Activated CD4-positive, alpha-beta memory T cell treated with anti-CD3 and anti-CD28 coated beads, Interleukin-2, amount 10 ng/mL, durations not matched to agents 7 days and 5 days (primary cell): ENCODE results near the gene NUP205. TPM values are rescaled to one million over a fixed set of nuclear protein-coding genes. Genes with fewer than 3 reads are reported as not detected.

Experiments used
- CTCF ChIA-PET: fragments of 350-600 bp; sonication (Branson Sonifier 250); formaldehyde crosslinking; loops from one replicate; lab custom pipeline; 2021; ENCODE audit warnings: antibody characterized with exemption, inconsistent platforms; lab: Charles Lee
- POLR2A ChIA-PET: fragments of 350-600 bp; sonication (Branson Sonifier 250); formaldehyde crosslinking; loops from one replicate; lab custom pipeline; 2021; ENCODE audit warnings: antibody characterized with exemption; lab: Charles Lee
- DNase-seq: peaks from one replicate; pipeline ENCODE4 v3.0.0-alpha.2; 2020
- H3K27ac Mint-ChIP-seq: one replicate; pipeline ENCODE4 v1.8.0; 2021; ENCODE audit warnings: mild to moderate bottlenecking, mixed read lengths
- H3K27me3 Mint-ChIP-seq: one replicate; pipeline ENCODE4 v1.8.0; 2021; ENCODE audit warnings: mixed read lengths
- H3K36me3 Mint-ChIP-seq: one replicate; pipeline ENCODE4 v1.8.0; 2021; ENCODE audit warnings: low read depth, mixed read lengths
- H3K4me1 Mint-ChIP-seq: one replicate; pipeline ENCODE4 v1.8.0; 2021; ENCODE audit warnings: mixed read lengths
- H3K4me3 Mint-ChIP-seq: one replicate; pipeline ENCODE4 v1.8.0; 2021; ENCODE audit warnings: mild to moderate bottlenecking, mixed read lengths
- H3K9me3 Mint-ChIP-seq: one replicate; pipeline ENCODE4 v1.8.0; 2021; ENCODE audit warnings: mixed read lengths
- total RNA-seq, 2 experiments: library from RNA; stranded (reverse); gene quantifications; one replicate each; pipeline ENCODE4 v1.2.3, GENCODE V29; 2021

NUP205 gene
- total RNA-seq, 2 experiments from 2014 or later: 91.2 to 92.3 TPM

GRCh38 chr7:135553346-135553745 is 4.4 kb upstream of the NUP205 start:
- Mint-ChIP-seq H3K36me3 (no peaks in the 10 kb centered on the region), H3K27ac (no peak overlapping the region), H3K4me3 (no peak overlapping the region), H3K27me3 (peaks cover 7% of the 10 kb centered on the region), H3K4me1 (peaks cover 7% of the 10 kb centered on the region), H3K9me3 (no peaks in the 10 kb centered on the region)
- POLR2A ChIA-PET: no interaction called here
- no peak for DNase-seq
- CTCF ChIA-PET: interaction anchor here (1.3 kb wide), 1 partner anchor 278 kb away, joined by 3 read pairs; no protein-coding TSS in a partner anchor

- H3K9me3 Mint-ChIP-seq: no peaks in the 10 kb centered on the region
- no peak overlapping the region for H3K4me3 Mint-ChIP-seq
- peaks cover 27% of the 10 kb centered on the region for H3K4me1 Mint-ChIP-seq
- H3K27me3 Mint-ChIP-seq: peaks cover 7% of the 10 kb centered on the region
- ChIA-PET CTCF (interaction anchor here (1.2 to 2.0 kb wide), 4 partner anchors 12 to 284 kb away, joined by 3 to 6 read pairs (median 3); no protein-coding TSS in a partner anchor), POLR2A (interaction anchor here (0.6 to 2.1 kb wide), 8 partner anchors 9 to 388 kb away, joined by 3 to 8 read pairs (median 4); partner anchors contain the start of genes CNOT4, CYREN and STMP1)
- peak; percentile 73 for DNase-seq
- H3K27ac Mint-ChIP-seq: no peak overlapping the region
- peaks cover 19% of the 10 kb centered on the region for H3K36me3 Mint-ChIP-seq
These were observed 635 bp downstream of the NUP205 start for GRCh38 chr7:135558337-135558767.

- POLR2A ChIA-PET: interaction anchor here (0.6 to 2.1 kb wide), 8 partner anchors 8 to 388 kb away, joined by 3 to 8 read pairs (median 4); partner anchors contain the start of genes CNOT4, CYREN and STMP1
- Mint-ChIP-seq H3K9me3 (no peaks in the 10 kb centered on the region), H3K4me3 (no peak overlapping the region), H3K4me1 (peaks cover 28% of the 10 kb centered on the region), H3K27me3 (peaks cover 7% of the 10 kb centered on the region), H3K27ac (no peak overlapping the region), H3K36me3 (peaks cover 19% of the 10 kb centered on the region)
- CTCF ChIA-PET: interaction anchor here (1.2 to 2.0 kb wide), 3 partner anchors 18 to 285 kb away, joined by 3 to 6 read pairs (median 3); no protein-coding TSS in a partner anchor
- DNase-seq: no peak
These were observed 1.2 kb downstream of the NUP205 start for GRCh38 chr7:135558881-135559280.

- H3K36me3 Mint-ChIP-seq: peaks cover 24% of the 10 kb centered on the region
- H3K9me3 Mint-ChIP-seq: no peaks in the 10 kb centered on the region
- H3K27ac Mint-ChIP-seq: no peak overlapping the region
- no peak overlapping the region for H3K4me3 Mint-ChIP-seq
- POLR2A ChIA-PET: no interaction called here
- H3K27me3 Mint-ChIP-seq: peaks cover 3% of the 10 kb centered on the region
- CTCF ChIA-PET: no interaction called here
- no peak for DNase-seq
- peaks cover 27% of the 10 kb centered on the region for H3K4me1 Mint-ChIP-seq
These were observed 2.9 kb downstream of the NUP205 start for GRCh38 chr7:135560631-135561030.

GRCh38 chr7:135562720-135563119 is 5.0 kb downstream of the NUP205 start:
- Mint-ChIP-seq H3K36me3 (peaks cover 31% of the 10 kb centered on the region), H3K4me1 (peaks cover 22% of the 10 kb centered on the region), H3K9me3 (no peaks in the 10 kb centered on the region), H3K27me3 (no peaks in the 10 kb centered on the region), H3K27ac (no peak overlapping the region), H3K4me3 (no peak overlapping the region)
- POLR2A ChIA-PET: no interaction called here
- no peak for DNase-seq
- CTCF ChIA-PET: no interaction called here

- POLR2A ChIA-PET: interaction anchor here (0.6 kb wide), 1 partner anchor 91 kb away, joined by 3 read pairs; the partner anchor contains the start of gene STMP1
- CTCF ChIA-PET: interaction anchor here (0.7 to 1.2 kb wide), 2 partner anchors 12 to 73 kb away, joined by 3 to 4 read pairs; no protein-coding TSS in a partner anchor
- Mint-ChIP-seq H3K4me3 (no peak overlapping the region), H3K4me1 (peaks cover 26% of the 10 kb centered on the region), H3K9me3 (peaks cover 6% of the 10 kb centered on the region), H3K27me3 (no peaks in the 10 kb centered on the region), H3K27ac (no peak overlapping the region), H3K36me3 (peaks cover 44% of the 10 kb centered on the region)
- no peak for DNase-seq
These were observed 14.1 kb downstream of the NUP205 start for GRCh38 chr7:135571834-135572233.

GRCh38 chr7:135573541-135573940 is 15.8 kb downstream of the NUP205 start:
- peaks cover 60% of the 10 kb centered on the region for H3K36me3 Mint-ChIP-seq
- peaks cover 31% of the 10 kb centered on the region for H3K4me1 Mint-ChIP-seq
- H3K27ac Mint-ChIP-seq: no peak overlapping the region
- POLR2A ChIA-PET: interaction anchor here (0.8 kb wide), 2 partner anchors 8 to 15 kb away, joined by 3 read pairs; partner anchors contain the start of gene NUP205
- DNase-seq: no peak
- peaks cover 6% of the 10 kb centered on the region for H3K9me3 Mint-ChIP-seq
- no peaks in the 10 kb centered on the region for H3K27me3 Mint-ChIP-seq
- CTCF ChIA-PET: no interaction called here
- no peak overlapping the region for H3K4me3 Mint-ChIP-seq

- Mint-ChIP-seq H3K27me3 (no peaks in the 10 kb centered on the region), H3K4me1 (peaks cover 29% of the 10 kb centered on the region), H3K36me3 (peaks cover 64% of the 10 kb centered on the region), H3K4me3 (no peak overlapping the region), H3K27ac (peak overlapping the region; percentile 76), H3K9me3 (peaks cover 6% of the 10 kb centered on the region)
- peak; percentile 19 for DNase-seq
- ChIA-PET POLR2A (no interaction called here), CTCF (no interaction called here)
These were observed 17.6 kb downstream of the NUP205 start for GRCh38 chr7:135575296-135575695.

- ChIA-PET POLR2A (no interaction called here), CTCF (no interaction called here)
- Mint-ChIP-seq H3K4me3 (no peak overlapping the region), H3K9me3 (peaks cover 6% of the 10 kb centered on the region), H3K27ac (no peak overlapping the region), H3K4me1 (peaks cover 29% of the 10 kb centered on the region), H3K27me3 (no peaks in the 10 kb centered on the region), H3K36me3 (peaks cover 63% of the 10 kb centered on the region)
- no peak for DNase-seq
These were observed 20.9 kb downstream of the NUP205 start for GRCh38 chr7:135578569-135578968.

GRCh38 chr7:135584362-135585353 is 26.9 kb downstream of the NUP205 start:
- H3K9me3 Mint-ChIP-seq: no peaks in the 10 kb centered on the region
- no peak for DNase-seq
- H3K27me3 Mint-ChIP-seq: no peaks in the 10 kb centered on the region
- H3K27ac Mint-ChIP-seq: no peak overlapping the region
- ChIA-PET POLR2A (no interaction called here), CTCF (interaction anchor here (0.8 to 1.2 kb wide), 3 partner anchors 13 to 62 kb away, joined by 3 to 4 read pairs (median 3); no protein-coding TSS in a partner anchor)
- H3K36me3 Mint-ChIP-seq: peaks cover 51% of the 10 kb centered on the region
- H3K4me1 Mint-ChIP-seq: no peaks in the 10 kb centered on the region
- no peak overlapping the region for H3K4me3 Mint-ChIP-seq

- CTCF ChIA-PET: interaction anchor here (1.1 kb wide), 2 partner anchors 11 to 28 kb away, joined by 3 read pairs; no protein-coding TSS in a partner anchor
- POLR2A ChIA-PET: no interaction called here
- H3K27ac Mint-ChIP-seq: no peak overlapping the region
- H3K9me3 Mint-ChIP-seq: no peaks in the 10 kb centered on the region
- H3K36me3 Mint-ChIP-seq: peaks cover 54% of the 10 kb centered on the region
- H3K4me3 Mint-ChIP-seq: no peak overlapping the region
- no peaks in the 10 kb centered on the region for H3K4me1 Mint-ChIP-seq
- no peak for DNase-seq
- no peaks in the 10 kb centered on the region for H3K27me3 Mint-ChIP-seq
These were observed 39.6 kb downstream of the NUP205 start for GRCh38 chr7:135597181-135597925.

GRCh38 chr7:135597926-135598305 is 40.2 kb downstream of the NUP205 start:
- CTCF ChIA-PET: interaction anchor here (1.1 kb wide), 2 partner anchors 11 to 27 kb away, joined by 3 read pairs; no protein-coding TSS in a partner anchor
- H3K27me3 Mint-ChIP-seq: no peaks in the 10 kb centered on the region
- no peaks in the 10 kb centered on the region for H3K4me1 Mint-ChIP-seq
- H3K4me3 Mint-ChIP-seq: no peak overlapping the region
- H3K36me3 Mint-ChIP-seq: peaks cover 54% of the 10 kb centered on the region
- POLR2A ChIA-PET: no interaction called here
- no peak overlapping the region for H3K27ac Mint-ChIP-seq
- H3K9me3 Mint-ChIP-seq: no peaks in the 10 kb centered on the region
- DNase-seq: no peak
